Endothelial cell of umbilical vein (primary cell): ENCODE measurements around the gene KRTAP10-2. TPM values are rescaled to one million over a fixed set of nuclear protein-coding genes. Genes with fewer than 3 reads are reported as not detected.

Experiments
- BruUV-seq: library from RNA; stranded (reverse); fragments of 400-500 nt; replicated peaks from 2 replicates; lab custom pipeline; 2021; lab: Mats Ljungman, UMichigan
- CTCF ChIA-PET: fragments of 300-600, 350-600 bp; sonication (Branson Sonifier 250); formaldehyde crosslinking; loops from one replicate; lab custom pipeline; 2021; ENCODE audit warnings: antibody characterized with exemption, inconsistent platforms; lab: Charles Lee
- POLR2A ChIA-PET: fragments of 300-600, 350-600 bp; sonication (Branson Sonifier 250); formaldehyde crosslinking; loops from one replicate; lab custom pipeline; 2021; ENCODE audit warnings: antibody characterized with exemption, inconsistent platforms; lab: Charles Lee
- DNase-seq: peaks from one replicate; pipeline ENCODE4 v3.0.0-alpha.2; 2011; ENCODE audit warnings: low read depth, low spot score
- FAIRE-seq: peaks from 2 replicates; lab custom pipeline; 2011; peaks lifted over from hg19 to GRCh38; lab: Jason Lieb, UNC
- H2AFZ ChIP-seq: 2 replicates; pipeline ENCODE4 v1.6.0; 2012; ENCODE audit warnings: low read depth, low read length, control low read depth, inconsistent platforms
- H3K27ac ChIP-seq: 2 replicates; pipeline ENCODE4 v1.5.1; 2011; ENCODE audit warnings: low read depth, mild to moderate bottlenecking, control low read depth, low read length, moderate library complexity; ENCODE audit not compliant: insufficient read depth
- H3K27me3 ChIP-seq, 2 experiments: 2 replicates each; pipeline versions ENCODE4 v1.6.0 to v1.6.1; 2011; ENCODE audit warnings: low read length in 2 of 2, mixed read lengths in 1 of 2; ENCODE audit not compliant: control insufficient read depth in 2 of 2, insufficient read depth in 2 of 2
- H3K36me3 ChIP-seq, 2 experiments: 2 replicates in 1 of 2; 3 replicates in 1 of 2; pipeline ENCODE4 v1.5.1; 2011; ENCODE audit warnings: low read length in 2 of 2, mild to moderate bottlenecking in 1 of 2, moderate library complexity in 1 of 2; ENCODE audit not compliant: control insufficient read depth in 2 of 2, insufficient read depth in 2 of 2; ENCODE audit errors: extremely low read depth in 1 of 2
- H3K4me1 ChIP-seq: 3 replicates; pipeline ENCODE4 v1.5.1; 2011; ENCODE audit warnings: mild to moderate bottlenecking, low read length; ENCODE audit not compliant: control insufficient read depth, insufficient read depth; ENCODE audit errors: extremely low read depth
- H3K4me2 ChIP-seq: 2 replicates; pipeline ENCODE4 v1.6.1; 2011; ENCODE audit warnings: low read length, control low read depth, mixed read lengths; ENCODE audit not compliant: insufficient read depth
- H3K4me3 ChIP-seq, 3 experiments: fragments of 200-600 bp in 1 of 3; sonication (generic), shearing (Covaris generic) in 1 of 3; replicated peaks in 1 of 3; 2 replicates each; pipeline ENCODE4 v1.5.1; 2011 to 2016; ENCODE audit warnings: control low read depth in 3 of 3, low read length in 3 of 3, mild to moderate bottlenecking in 2 of 3, inconsistent platforms in 1 of 3, low read depth in 1 of 3, moderate library complexity in 1 of 3; ENCODE audit not compliant: insufficient read depth in 1 of 3
- H3K79me2 ChIP-seq: 2 replicates; pipeline ENCODE4 v1.6.0; 2012; ENCODE audit warnings: low read length, inconsistent platforms; ENCODE audit not compliant: control insufficient read depth, insufficient read depth
- H3K9ac ChIP-seq: replicated peaks from 2 replicates; pipeline ENCODE3; 2011; ENCODE audit warnings: low read length, control low read depth; ENCODE audit not compliant: insufficient read depth; ENCODE audit errors: extremely low read depth
- H3K9me1 ChIP-seq: replicated peaks from 3 replicates; pipeline ENCODE4 v1.6.0; 2011; ENCODE audit warnings: mild to moderate bottlenecking, low read length; ENCODE audit not compliant: control insufficient read depth, insufficient read depth; ENCODE audit errors: extremely low read depth
- H3K9me3 ChIP-seq: replicated peaks from 2 replicates; pipeline ENCODE4 v1.5.1; 2012; ENCODE audit warnings: low read length, inconsistent platforms; ENCODE audit not compliant: control insufficient read depth, insufficient read depth
- H4K20me1 ChIP-seq: replicated peaks from 2 replicates; pipeline ENCODE3; 2011; ENCODE audit warnings: mild to moderate bottlenecking, low read length; ENCODE audit not compliant: control insufficient read depth, insufficient read depth; ENCODE audit errors: extremely low read depth
- CTCF ChIP-seq, 2 donors: IDR thresholded peaks; 1 replicate in 1 of 2; 2 replicates in 1 of 2; pipeline ENCODE4 v1.5.1; 2011; ENCODE audit warnings: low read length in 2 of 2, mild to moderate bottlenecking in 2 of 2, moderate library complexity in 2 of 2, control low read depth in 1 of 2, inconsistent platforms in 1 of 2, low read depth in 1 of 2; ENCODE audit not compliant: insufficient read depth in 1 of 2; ENCODE audit errors: extremely low read depth in 1 of 2
- EZH2 ChIP-seq: IDR thresholded peaks from 2 replicates; pipeline ENCODE4 v1.6.1; 2012; ENCODE audit warnings: borderline replicate concordance, low read depth, mild to moderate bottlenecking, moderate library complexity, low read length, inconsistent platforms; ENCODE audit not compliant: severe bottlenecking
- FOS ChIP-seq: IDR thresholded peaks from 2 replicates; pipeline ENCODE4 v1.6.1; 2011; ENCODE audit warnings: mild to moderate bottlenecking, low read length, moderate library complexity, borderline replicate concordance; ENCODE audit not compliant: insufficient read depth
- GATA2 ChIP-seq: IDR thresholded peaks from 2 replicates; pipeline ENCODE4 v1.7.0; 2011; ENCODE audit warnings: low read depth, mild to moderate bottlenecking, moderate library complexity, mixed read lengths, low read length; ENCODE audit not compliant: insufficient read length, insufficient read depth
- JUN ChIP-seq: IDR thresholded peaks from 2 replicates; pipeline ENCODE4 v1.6.1; 2011; ENCODE audit warnings: borderline replicate concordance, low read depth; ENCODE audit not compliant: insufficient read length, insufficient read depth
- MAX ChIP-seq: IDR thresholded peaks from 2 replicates; pipeline ENCODE4 v1.6.1; 2011; ENCODE audit not compliant: insufficient read depth, insufficient read length
- MYC ChIP-seq: IDR thresholded peaks from one replicate; pipeline ENCODE4 v1.6.1; 2011; ENCODE audit warnings: mild to moderate bottlenecking, low read depth, low read length
- POLR2A ChIP-seq: IDR thresholded peaks from 2 replicates; pipeline ENCODE4 v1.6.1; 2012; ENCODE audit warnings: low read depth, mild to moderate bottlenecking, control low read depth, low read length
- dilution Hi-C: fragments of 300-500 bp; cut with MboI; formaldehyde crosslinking; loops from one replicate; pipeline ENCODE4 v1.15.0; 2019; ENCODE audit warnings: low sequenced_read_pairs; ENCODE audit not compliant: extremely low pct_ligation_motif_present
- intact Hi-C: fragments of 100-400 bp; cut with micrococcal nuclease; formaldehyde crosslinking; loops from one replicate; pipeline ENCODE4 v1.10.0; 2022
- polyA plus RNA-seq, 4 experiments: library from polyadenylated mRNA; depleted of rRNA in 3 of 4; stranded (reverse) in 3 of 4; unstranded in 1 of 4; fragments of >200 nt; gene quantifications; 2 replicates each; pipeline versions ENCODE4 v1.2.1 to v1.2.3, GENCODE V29; 2011 to 2012; ENCODE audit warnings: missing spikeins in 1 of 4
- total RNA-seq: library from RNA; stranded (reverse); gene quantifications from 2 replicates; pipeline ENCODE4 v1.2.3, GENCODE V29; 2021

KRTAP10-2 gene
- total and polyA plus RNA-seq, 2 donors (not counting 3 experiments of a cell fraction or from before 2014, with no cell fraction given) = not detected

DNA sequence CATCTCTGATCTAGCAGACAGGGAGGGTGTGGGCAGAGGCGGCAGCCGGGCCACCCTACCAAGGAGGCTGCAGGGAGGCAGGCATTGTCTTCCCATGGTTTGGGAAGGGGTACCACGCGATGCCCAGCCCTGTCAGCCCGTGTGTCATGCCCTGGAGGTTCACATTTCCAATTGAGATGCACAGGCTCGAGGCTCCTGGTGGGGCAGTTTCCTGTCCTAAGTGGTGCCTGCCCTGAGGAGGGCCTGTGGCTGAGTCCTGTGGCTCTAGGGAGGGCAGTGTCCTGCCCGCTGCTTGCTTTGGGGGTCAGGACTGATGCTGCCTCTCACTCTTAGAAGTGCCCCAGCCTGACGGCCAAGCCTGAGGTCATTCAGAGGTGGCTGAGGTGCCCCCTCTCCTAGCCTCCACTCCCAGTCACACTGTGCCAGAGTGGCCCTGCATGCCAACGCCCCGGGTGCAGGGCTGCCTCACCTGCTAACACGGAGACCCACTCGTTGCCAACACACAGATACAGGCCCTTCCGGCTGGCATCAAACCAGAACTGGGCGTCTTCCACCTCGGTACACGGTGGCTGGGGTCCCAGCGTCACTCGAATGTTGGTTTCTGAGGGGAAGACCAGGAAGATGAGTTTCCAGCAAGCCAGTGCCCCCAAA, 23.2 kb downstream of the KRTAP10-2 start:
- no peak overlapping the region for H3K27ac ChIP-seq
- dilution Hi-C loops = no loop called here
- no TSS peak for BruUV-seq
- POLR2A ChIA-PET = no interaction called here
- intact Hi-C loops = no loop called here
- H3K4me1 ChIP-seq = no peaks in the 10 kb centered on the region
- no peak overlapping the region for H3K9ac ChIP-seq
- H4K20me1 ChIP-seq = no peaks in the 10 kb centered on the region
- FAIRE-seq (no peak), DNase-seq (no peak)
- CTCF ChIA-PET = no interaction called here
- no peak overlapping the region for H2AFZ ChIP-seq
- H3K4me2 ChIP-seq = no peak overlapping the region
- H3K79me2 ChIP-seq = no peaks in the 10 kb centered on the region
- H3K9me3 ChIP-seq = no peaks in the 10 kb centered on the region
- H3K27me3 ChIP-seq = no peaks in the 10 kb centered on the region
- no peaks in the 10 kb centered on the region for H3K36me3 ChIP-seq
- TF ChIP-seq CTCF (IDR thresholded peaks at IDR 0.05; ENCODE audit: extremely low read depth in 1 of 2, insufficient read depth in 1 of 2, low read depth in 1 of 2, low read length in 2 of 2) (no peak), MYC (no peak), MAX (no peak), FOS (no peak), POLR2A (no peak), GATA2 (no peak), EZH2 (no peak), JUN (no peak)
- H3K4me3 ChIP-seq = no peak overlapping the region
- H3K9me1 ChIP-seq = no peaks in the 10 kb centered on the region
